WTC11 (cell line): ENCODE measurements around the gene CUL4A. TPM values are rescaled to one million over a fixed set of nuclear protein-coding genes. Genes with fewer than 3 reads are reported as not detected.

Experiments
- ETV6 ChIP-seq: sonication (generic); formaldehyde crosslinking; IDR thresholded peaks from 2 replicates; pipeline ENCODE4 v1.8.1; 2022; ENCODE audit warnings: mild to moderate bottlenecking, missing genetic modification reagents
- GTF2I ChIP-seq: fragments of 250-450 bp; sonication (Bioruptor Pico); conservative IDR thresholded peaks from 2 replicates; pipeline ENCODE4 v1.4.0; 2021; ENCODE audit warnings: mild to moderate bottlenecking
- JUN ChIP-seq: sonication (generic); formaldehyde crosslinking; IDR thresholded peaks from 2 replicates; pipeline ENCODE4 v1.8.0; 2023; ENCODE audit warnings: mild to moderate bottlenecking, missing genetic modification reagents
- MYBL2 ChIP-seq: sonication (generic); formaldehyde crosslinking; IDR thresholded peaks from 2 replicates; pipeline ENCODE4 v1.8.1; 2023; ENCODE audit warnings: mild to moderate bottlenecking, moderate library complexity, missing genetic modification reagents
- NR1H2 ChIP-seq: sonication (generic); formaldehyde crosslinking; IDR thresholded peaks from 2 replicates; pipeline ENCODE4 v1.9.0; 2021; ENCODE audit warnings: mild to moderate bottlenecking, moderate library complexity, missing genetic modification reagents
- SMAD3 ChIP-seq: sonication (generic); formaldehyde crosslinking; IDR thresholded peaks from 2 replicates; pipeline ENCODE4 v1.8.0; 2022; ENCODE audit warnings: missing genetic modification reagents, mild to moderate bottlenecking, borderline replicate concordance
- TEAD4 ChIP-seq: sonication (generic); formaldehyde crosslinking; IDR thresholded peaks from 2 replicates; pipeline ENCODE4 v1.8.0; 2022; ENCODE audit warnings: mild to moderate bottlenecking, missing genetic modification reagents
- ZNF232 ChIP-seq: sonication (generic); formaldehyde crosslinking; IDR thresholded peaks from 2 replicates; pipeline ENCODE4 v1.8.0; 2022; ENCODE audit warnings: mild to moderate bottlenecking, missing genetic modification reagents
- ZNF263 ChIP-seq: sonication (generic); formaldehyde crosslinking; IDR thresholded peaks from 2 replicates; pipeline ENCODE4 v1.8.1; 2022; ENCODE audit warnings: low read depth, mild to moderate bottlenecking, moderate library complexity, missing genetic modification reagents
- ZNF396 ChIP-seq: fragments of 250-450 bp; sonication (Bioruptor Pico); IDR thresholded peaks from 2 replicates; pipeline ENCODE4 v1.8.0; 2021; ENCODE audit warnings: mild to moderate bottlenecking, moderate library complexity, borderline replicate concordance
- total RNA-seq: library from RNA; stranded (reverse); gene quantifications from 3 replicates; pipeline ENCODE4 v1.2.3, GENCODE V29; 2021
- TF ChIP-seq, protein P1 (sequence below): sonication (generic); formaldehyde crosslinking; conservative IDR thresholded peaks from 2 replicates; pipeline ENCODE4 v1.8.1; 2022; ENCODE audit warnings: mild to moderate bottlenecking, missing genetic modification reagents
- TF ChIP-seq, protein P2 (sequence below): sonication (generic); formaldehyde crosslinking; IDR thresholded peaks from 2 replicates; pipeline ENCODE4 v1.8.0; 2022; ENCODE audit warnings: mild to moderate bottlenecking, missing genetic modification reagents
- TF ChIP-seq, protein P3 (sequence below): sonication (generic); formaldehyde crosslinking; IDR thresholded peaks from 2 replicates; pipeline ENCODE4 v1.8.1; 2022; ENCODE audit warnings: low read depth, mild to moderate bottlenecking, moderate library complexity, missing genetic modification reagents, borderline replicate concordance
- TF ChIP-seq, protein P4 (sequence below): sonication (generic); formaldehyde crosslinking; IDR thresholded peaks from 2 replicates; pipeline ENCODE4 v1.8.0; 2022; ENCODE audit warnings: mild to moderate bottlenecking, missing genetic modification reagents
- TF ChIP-seq, protein P5 (sequence below): fragments of 250-450 bp; sonication (Bioruptor Pico); IDR thresholded peaks from 2 replicates; pipeline ENCODE4 v1.9.0; 2021; ENCODE audit warnings: mild to moderate bottlenecking, borderline replicate concordance
- TF ChIP-seq, protein P6 (sequence below): sonication (generic); formaldehyde crosslinking; IDR thresholded peaks from 2 replicates; pipeline ENCODE4 v1.8.1; 2023; ENCODE audit warnings: mild to moderate bottlenecking, missing genetic modification reagents
- TF ChIP-seq, protein P7 (sequence below): sonication (generic); formaldehyde crosslinking; IDR thresholded peaks from 2 replicates; pipeline ENCODE4 v1.8.1; 2022; ENCODE audit warnings: low read depth, missing genetic modification reagents, borderline replicate concordance
- TF ChIP-seq, protein P8 (sequence below): sonication (generic); formaldehyde crosslinking; conservative IDR thresholded peaks from 2 replicates; pipeline ENCODE4 v1.8.1; 2023; ENCODE audit warnings: mild to moderate bottlenecking, low read depth, missing genetic modification reagents, moderate library complexity
- TF ChIP-seq, protein P9 (sequence below): sonication (generic); formaldehyde crosslinking; IDR thresholded peaks from 2 replicates; pipeline ENCODE4 v1.8.1; 2023; ENCODE audit warnings: mild to moderate bottlenecking, missing genetic modification reagents, borderline replicate concordance

Gene CUL4A
- total RNA-seq, 1 experiment from 2014 or later, result 99.9 TPM

DNA sequence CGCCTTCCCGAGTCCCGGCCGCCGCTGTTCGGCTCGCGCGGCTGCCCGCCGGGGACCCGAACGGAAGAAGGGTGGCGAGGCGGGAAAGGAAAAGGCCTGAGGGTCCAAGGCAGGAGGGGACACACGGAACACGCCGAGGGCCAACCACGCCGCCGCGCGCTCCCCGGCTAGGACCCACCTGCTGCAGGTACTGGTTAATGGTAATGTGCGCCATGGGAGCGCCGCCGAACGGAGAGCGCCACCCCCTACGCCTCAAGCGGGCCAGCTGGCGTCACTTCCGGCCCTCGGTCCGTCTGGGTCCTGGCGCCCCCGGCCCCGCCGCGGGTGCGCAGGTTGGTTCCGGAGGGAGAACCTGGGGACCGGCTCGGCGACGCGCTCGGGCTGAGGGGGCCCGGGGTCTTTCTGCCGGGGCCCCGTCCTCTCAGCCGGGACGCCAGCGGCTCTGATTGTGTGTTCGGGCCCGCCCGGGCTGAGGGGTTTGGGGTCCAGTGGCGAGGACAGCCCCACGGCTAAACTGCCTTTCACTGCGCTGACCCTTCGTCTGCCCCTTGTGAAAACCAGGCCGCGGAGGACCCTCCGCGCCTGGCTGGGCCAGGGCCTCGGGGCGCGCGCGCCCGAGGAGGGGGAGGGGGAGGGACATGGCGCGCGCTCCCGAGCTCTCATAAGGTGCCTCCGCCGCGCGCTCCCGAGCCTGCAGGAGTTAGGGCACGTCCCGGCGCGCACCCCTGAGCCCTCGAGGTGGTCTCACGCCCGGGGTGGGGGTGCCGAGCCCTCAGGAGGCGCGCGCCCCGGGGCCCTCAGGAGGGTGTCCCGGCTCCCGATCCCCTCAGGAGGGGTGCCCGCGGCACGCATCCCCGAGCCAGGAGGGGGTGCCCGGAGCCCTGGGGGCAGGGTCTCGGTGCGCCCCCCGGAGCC, 735 bp upstream of the CUL4A start, which contains the start of gene PCID2 (continued):
- peak; percentile 82 for TF ChIP-seq ETV6 (CRISPR knock-in tag)
- TF ChIP-seq, protein P1, sequence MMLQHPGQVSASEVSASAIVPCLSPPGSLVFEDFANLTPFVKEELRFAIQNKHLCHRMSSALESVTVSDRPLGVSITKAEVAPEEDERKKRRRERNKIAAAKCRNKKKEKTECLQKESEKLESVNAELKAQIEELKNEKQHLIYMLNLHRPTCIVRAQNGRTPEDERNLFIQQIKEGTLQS (CRISPR knock-in tag), result no peak
- TF ChIP-seq, protein P2, sequence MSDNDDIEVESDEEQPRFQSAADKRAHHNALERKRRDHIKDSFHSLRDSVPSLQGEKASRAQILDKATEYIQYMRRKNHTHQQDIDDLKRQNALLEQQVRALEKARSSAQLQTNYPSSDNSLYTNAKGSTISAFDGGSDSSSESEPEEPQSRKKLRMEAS (CRISPR knock-in tag), result peak; percentile 84
- TF ChIP-seq ZNF396, result no peak
- TF ChIP-seq, protein P3, sequence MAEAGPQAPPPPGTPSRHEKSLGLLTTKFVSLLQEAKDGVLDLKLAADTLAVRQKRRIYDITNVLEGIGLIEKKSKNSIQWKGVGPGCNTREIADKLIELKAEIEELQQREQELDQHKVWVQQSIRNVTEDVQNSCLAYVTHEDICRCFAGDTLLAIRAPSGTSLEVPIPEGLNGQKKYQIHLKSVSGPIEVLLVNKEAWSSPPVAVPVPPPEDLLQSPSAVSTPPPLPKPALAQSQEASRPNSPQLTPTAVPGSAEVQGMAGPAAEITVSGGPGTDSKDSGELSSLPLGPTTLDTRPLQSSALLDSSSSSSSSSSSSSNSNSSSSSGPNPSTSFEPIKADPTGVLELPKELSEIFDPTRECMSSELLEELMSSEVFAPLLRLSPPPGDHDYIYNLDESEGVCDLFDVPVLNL (CRISPR knock-in tag), result peak; percentile 71; the same call in 1 of the 2 replicates
- TF ChIP-seq, protein P4, sequence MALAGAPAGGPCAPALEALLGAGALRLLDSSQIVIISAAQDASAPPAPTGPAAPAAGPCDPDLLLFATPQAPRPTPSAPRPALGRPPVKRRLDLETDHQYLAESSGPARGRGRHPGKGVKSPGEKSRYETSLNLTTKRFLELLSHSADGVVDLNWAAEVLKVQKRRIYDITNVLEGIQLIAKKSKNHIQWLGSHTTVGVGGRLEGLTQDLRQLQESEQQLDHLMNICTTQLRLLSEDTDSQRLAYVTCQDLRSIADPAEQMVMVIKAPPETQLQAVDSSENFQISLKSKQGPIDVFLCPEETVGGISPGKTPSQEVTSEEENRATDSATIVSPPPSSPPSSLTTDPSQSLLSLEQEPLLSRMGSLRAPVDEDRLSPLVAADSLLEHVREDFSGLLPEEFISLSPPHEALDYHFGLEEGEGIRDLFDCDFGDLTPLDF (CRISPR knock-in tag), result 0 out of 2 replicates have a peak, but pooled peaks have one; percentile 80
- TF ChIP-seq ZNF232 (CRISPR knock-in tag), result peak; percentile 94
- TF ChIP-seq, protein P5, sequence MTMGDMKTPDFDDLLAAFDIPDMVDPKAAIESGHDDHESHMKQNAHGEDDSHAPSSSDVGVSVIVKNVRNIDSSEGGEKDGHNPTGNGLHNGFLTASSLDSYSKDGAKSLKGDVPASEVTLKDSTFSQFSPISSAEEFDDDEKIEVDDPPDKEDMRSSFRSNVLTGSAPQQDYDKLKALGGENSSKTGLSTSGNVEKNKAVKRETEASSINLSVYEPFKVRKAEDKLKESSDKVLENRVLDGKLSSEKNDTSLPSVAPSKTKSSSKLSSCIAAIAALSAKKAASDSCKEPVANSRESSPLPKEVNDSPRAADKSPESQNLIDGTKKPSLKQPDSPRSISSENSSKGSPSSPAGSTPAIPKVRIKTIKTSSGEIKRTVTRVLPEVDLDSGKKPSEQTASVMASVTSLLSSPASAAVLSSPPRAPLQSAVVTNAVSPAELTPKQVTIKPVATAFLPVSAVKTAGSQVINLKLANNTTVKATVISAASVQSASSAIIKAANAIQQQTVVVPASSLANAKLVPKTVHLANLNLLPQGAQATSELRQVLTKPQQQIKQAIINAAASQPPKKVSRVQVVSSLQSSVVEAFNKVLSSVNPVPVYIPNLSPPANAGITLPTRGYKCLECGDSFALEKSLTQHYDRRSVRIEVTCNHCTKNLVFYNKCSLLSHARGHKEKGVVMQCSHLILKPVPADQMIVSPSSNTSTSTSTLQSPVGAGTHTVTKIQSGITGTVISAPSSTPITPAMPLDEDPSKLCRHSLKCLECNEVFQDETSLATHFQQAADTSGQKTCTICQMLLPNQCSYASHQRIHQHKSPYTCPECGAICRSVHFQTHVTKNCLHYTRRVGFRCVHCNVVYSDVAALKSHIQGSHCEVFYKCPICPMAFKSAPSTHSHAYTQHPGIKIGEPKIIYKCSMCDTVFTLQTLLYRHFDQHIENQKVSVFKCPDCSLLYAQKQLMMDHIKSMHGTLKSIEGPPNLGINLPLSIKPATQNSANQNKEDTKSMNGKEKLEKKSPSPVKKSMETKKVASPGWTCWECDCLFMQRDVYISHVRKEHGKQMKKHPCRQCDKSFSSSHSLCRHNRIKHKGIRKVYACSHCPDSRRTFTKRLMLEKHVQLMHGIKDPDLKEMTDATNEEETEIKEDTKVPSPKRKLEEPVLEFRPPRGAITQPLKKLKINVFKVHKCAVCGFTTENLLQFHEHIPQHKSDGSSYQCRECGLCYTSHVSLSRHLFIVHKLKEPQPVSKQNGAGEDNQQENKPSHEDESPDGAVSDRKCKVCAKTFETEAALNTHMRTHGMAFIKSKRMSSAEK (CRISPR knock-in tag), result no peak
- TF ChIP-seq TEAD4 (CRISPR knock-in tag), result no peak
- TF ChIP-seq, protein P6, sequence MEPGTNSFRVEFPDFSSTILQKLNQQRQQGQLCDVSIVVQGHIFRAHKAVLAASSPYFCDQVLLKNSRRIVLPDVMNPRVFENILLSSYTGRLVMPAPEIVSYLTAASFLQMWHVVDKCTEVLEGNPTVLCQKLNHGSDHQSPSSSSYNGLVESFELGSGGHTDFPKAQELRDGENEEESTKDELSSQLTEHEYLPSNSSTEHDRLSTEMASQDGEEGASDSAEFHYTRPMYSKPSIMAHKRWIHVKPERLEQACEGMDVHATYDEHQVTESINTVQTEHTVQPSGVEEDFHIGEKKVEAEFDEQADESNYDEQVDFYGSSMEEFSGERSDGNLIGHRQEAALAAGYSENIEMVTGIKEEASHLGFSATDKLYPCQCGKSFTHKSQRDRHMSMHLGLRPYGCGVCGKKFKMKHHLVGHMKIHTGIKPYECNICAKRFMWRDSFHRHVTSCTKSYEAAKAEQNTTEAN, result peak; percentile 81; the same call in 1 of the 2 replicates
- no peak for TF ChIP-seq ZNF263 (CRISPR knock-in tag)
- TF ChIP-seq, protein P7, sequence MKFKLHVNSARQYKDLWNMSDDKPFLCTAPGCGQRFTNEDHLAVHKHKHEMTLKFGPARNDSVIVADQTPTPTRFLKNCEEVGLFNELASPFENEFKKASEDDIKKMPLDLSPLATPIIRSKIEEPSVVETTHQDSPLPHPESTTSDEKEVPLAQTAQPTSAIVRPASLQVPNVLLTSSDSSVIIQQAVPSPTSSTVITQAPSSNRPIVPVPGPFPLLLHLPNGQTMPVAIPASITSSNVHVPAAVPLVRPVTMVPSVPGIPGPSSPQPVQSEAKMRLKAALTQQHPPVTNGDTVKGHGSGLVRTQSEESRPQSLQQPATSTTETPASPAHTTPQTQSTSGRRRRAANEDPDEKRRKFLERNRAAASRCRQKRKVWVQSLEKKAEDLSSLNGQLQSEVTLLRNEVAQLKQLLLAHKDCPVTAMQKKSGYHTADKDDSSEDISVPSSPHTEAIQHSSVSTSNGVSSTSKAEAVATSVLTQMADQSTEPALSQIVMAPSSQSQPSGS (CRISPR knock-in tag), result peak; percentile 53; the same call in 1 of the 2 replicates
- TF ChIP-seq MYBL2 (CRISPR knock-in tag), result peak; percentile 95
- peak; percentile 49 for TF ChIP-seq SMAD3 (CRISPR knock-in tag)
- TF ChIP-seq, protein P8, sequence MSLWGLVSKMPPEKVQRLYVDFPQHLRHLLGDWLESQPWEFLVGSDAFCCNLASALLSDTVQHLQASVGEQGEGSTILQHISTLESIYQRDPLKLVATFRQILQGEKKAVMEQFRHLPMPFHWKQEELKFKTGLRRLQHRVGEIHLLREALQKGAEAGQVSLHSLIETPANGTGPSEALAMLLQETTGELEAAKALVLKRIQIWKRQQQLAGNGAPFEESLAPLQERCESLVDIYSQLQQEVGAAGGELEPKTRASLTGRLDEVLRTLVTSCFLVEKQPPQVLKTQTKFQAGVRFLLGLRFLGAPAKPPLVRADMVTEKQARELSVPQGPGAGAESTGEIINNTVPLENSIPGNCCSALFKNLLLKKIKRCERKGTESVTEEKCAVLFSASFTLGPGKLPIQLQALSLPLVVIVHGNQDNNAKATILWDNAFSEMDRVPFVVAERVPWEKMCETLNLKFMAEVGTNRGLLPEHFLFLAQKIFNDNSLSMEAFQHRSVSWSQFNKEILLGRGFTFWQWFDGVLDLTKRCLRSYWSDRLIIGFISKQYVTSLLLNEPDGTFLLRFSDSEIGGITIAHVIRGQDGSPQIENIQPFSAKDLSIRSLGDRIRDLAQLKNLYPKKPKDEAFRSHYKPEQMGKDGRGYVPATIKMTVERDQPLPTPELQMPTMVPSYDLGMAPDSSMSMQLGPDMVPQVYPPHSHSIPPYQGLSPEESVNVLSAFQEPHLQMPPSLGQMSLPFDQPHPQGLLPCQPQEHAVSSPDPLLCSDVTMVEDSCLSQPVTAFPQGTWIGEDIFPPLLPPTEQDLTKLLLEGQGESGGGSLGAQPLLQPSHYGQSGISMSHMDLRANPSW, result 0 out of 2 replicates have a peak, but pooled peaks have one; percentile 4
- TF ChIP-seq GTF2I, result peak; percentile 41; the same call in 1 of the 2 replicates
- TF ChIP-seq NR1H2 (CRISPR knock-in tag), result no peak
- TF ChIP-seq JUN (CRISPR knock-in tag), result peak; percentile 81
- TF ChIP-seq, protein P9, sequence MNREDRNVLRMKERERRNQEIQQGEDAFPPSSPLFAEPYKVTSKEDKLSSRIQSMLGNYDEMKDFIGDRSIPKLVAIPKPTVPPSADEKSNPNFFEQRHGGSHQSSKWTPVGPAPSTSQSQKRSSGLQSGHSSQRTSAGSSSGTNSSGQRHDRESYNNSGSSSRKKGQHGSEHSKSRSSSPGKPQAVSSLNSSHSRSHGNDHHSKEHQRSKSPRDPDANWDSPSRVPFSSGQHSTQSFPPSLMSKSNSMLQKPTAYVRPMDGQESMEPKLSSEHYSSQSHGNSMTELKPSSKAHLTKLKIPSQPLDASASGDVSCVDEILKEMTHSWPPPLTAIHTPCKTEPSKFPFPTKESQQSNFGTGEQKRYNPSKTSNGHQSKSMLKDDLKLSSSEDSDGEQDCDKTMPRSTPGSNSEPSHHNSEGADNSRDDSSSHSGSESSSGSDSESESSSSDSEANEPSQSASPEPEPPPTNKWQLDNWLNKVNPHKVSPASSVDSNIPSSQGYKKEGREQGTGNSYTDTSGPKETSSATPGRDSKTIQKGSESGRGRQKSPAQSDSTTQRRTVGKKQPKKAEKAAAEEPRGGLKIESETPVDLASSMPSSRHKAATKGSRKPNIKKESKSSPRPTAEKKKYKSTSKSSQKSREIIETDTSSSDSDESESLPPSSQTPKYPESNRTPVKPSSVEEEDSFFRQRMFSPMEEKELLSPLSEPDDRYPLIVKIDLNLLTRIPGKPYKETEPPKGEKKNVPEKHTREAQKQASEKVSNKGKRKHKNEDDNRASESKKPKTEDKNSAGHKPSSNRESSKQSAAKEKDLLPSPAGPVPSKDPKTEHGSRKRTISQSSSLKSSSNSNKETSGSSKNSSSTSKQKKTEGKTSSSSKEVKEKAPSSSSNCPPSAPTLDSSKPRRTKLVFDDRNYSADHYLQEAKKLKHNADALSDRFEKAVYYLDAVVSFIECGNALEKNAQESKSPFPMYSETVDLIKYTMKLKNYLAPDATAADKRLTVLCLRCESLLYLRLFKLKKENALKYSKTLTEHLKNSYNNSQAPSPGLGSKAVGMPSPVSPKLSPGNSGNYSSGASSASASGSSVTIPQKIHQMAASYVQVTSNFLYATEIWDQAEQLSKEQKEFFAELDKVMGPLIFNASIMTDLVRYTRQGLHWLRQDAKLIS, result no peak
